Measurements from ENCODE around the gene RAD50.
"Not testable (repeated sequence)": the region's sequence is repeated elsewhere in the genome, so short reads cannot be mapped to it uniquely, and the experiment has no call there.

RAD50 gene

DNA sequence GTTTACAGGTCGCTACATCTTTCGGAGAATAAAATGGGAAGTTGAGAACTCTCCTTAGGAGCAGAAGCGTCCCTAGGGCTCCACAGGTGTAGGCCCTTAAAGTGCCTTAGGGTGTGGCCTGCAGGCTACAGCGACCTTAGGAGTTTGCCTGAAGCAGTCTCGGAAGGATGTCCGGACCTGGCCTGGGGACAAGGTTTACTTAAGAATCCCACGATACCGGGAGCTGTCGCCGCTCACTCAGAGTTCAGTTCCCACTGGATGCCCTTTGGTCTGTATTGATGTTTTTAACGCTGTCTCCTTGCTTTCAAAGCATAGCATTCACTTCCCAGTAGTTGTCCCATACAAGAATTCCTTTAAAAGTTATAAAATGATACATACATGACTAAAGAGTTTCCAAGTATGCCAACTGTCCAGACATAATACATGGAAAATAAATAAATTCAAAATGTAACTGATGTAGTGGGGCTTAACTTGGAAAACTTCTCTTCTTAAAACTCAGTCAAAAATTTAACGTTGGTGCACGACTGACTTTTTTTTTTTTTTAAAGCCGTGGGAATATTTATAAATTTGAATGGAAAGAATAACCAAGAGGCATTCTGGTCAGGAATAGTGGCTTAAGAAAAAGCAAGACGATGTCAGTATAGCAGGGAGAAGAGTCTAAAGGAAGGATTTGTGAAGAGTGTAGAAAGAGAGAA lies 848 bp downstream of the RAD50 start:
- peak; percentile 50 for DNase-seq (ENCODE audit: low spot score)

DNA sequence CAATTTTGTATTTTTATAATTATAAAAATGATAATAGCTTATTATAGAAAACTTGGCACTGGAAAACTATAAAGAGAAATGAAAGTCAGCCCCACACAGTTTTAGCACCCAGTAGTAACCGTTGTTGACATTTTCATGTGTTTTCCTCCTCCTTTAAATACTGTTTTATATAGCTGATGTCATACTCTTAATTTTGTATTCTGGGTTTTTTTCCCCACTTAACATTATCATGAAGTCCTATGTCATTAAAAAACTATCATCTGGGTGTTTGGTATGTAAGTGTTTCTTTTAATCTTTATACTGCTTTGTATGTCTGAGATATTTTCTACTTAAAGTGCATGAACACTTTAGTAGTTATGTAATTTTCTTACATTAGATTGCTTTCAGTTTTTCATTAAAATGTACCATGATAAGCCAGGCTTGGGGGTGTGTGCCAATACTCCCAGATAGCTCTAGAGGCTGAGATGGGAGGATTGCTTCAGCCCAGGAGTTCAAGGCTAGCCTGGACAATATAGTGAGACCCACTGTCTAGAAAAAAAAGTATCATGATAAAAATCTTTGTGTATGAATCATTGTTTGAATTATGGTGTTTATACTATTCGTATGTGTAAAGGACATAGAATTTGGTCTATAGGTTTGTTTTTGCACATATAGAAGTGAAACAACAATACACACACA lies 2.7 kb downstream of the RAD50 start:
- no peak for DNase-seq (ENCODE audit: low spot score)

DNA sequence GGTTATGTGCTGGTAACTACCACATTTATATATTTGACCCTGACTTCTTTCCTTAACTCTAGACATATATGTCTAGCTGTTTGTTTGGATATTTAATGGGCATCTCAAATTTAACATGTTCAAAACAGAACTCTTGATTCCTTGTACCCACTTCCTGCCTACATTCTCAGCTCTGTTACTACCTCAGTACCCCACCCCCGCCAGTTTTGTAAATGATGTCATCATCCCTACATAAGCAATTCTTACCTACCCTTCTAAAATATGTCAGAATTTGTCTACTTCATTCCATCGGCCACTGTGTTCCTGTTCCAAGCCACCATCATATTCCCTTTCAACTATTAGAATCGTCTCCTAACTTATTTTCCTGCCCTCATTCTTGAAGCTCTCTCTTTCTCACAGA lies 4.8 kb downstream of the RAD50 start:
- no peak for DNase-seq (ENCODE audit: low spot score)

DNA sequence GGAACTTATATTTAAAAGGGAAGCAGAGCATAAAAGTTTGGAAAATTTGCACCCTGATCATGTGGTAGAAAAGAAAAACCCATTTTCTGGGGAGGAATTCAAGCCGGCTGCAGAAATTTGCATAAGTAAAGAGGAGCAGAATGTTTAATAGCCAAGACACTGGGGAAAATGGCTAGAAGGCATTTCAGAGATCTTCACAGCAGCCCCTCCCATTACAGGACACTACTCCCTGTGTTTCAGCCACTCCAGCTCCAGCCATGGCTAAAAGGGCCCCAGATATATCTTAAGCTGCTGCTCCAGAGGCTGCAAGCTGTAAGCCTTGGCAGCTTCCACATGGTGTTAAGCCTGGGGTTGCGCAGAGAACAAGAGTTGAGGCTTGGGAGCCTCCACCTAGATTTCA lies 7.8 kb downstream of the RAD50 start:
- DNase-seq (ENCODE audit: low spot score) = not testable (repeated sequence)

DNA sequence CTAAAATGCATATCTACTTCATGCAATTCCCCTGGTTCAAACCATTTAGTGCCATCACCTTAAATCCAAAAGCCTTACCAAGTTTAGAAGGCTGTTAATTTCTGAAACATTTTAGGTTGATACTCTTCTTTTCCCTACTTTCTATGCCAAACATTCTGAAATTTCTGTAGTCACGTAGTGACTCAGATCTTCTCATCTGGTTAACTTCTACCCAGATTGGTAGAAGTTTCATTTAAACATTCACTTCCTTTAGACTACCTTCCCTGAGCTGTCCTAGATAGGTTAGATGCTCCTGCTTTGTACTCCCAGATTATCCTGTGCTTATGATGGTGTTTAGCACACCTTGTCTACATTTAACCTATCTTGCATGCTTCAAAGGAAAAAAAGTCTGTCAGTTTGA lies 9.9 kb downstream of the RAD50 start:
- DNase-seq (ENCODE audit: low spot score) = no peak

DNA sequence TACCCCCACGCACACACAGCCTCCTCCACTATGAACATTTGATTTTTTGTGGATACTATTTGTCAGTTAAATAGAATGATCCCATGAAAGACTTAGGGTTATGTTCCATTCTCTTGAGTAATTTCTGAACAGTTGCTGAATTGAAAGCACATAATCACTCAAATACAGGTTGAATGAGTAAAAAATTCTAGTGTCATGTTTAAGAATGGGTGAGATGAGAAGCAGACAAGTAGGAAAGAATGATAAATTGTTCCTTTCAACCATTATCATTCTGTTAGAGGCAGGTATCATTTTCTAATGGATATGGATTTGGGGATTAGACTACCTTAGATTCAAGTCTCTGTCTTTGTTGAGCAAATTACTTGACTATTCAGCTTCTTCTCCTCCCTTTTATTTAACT lies 19.3 kb downstream of the RAD50 start:
- no peak for DNase-seq (ENCODE audit: low spot score)

DNA sequence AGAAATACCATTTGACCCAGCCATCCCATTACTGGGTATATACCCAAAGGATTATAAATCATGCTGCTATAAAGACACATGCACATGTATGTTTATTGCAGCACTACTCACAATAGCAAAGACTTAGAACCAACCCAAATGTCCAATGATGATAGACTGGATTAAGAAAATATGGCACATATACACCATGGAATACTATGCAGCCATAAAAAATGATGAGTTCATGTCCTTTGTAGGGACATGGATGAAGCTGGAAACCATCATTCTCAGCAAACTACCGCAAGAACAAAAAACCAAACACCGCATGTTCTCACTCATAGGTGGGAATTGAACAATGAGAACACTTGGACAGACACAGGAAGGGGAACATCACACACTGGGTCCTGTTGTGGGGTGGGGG lies 27.8 kb downstream of the RAD50 start:
- not testable (repeated sequence) for DNase-seq (ENCODE audit: low spot score)

DNA sequence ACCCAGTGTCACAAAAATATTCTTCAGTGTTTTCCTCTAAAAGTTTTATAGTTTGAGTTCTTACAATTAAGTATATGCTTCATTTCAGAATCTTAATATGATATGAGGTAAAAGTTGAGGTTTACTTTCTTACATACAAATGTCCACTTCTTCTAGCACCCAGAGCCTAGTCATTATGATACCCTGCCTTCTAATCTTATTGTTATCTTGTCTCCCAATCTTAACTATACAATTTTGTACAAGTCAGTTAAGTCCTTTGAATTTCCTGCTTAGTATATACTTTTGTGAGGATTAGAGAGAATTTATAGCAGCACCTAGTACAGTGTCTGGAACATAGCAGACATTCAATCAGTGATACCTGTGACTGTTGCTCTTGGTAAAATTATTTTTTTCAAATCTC lies 29.3 kb downstream of the RAD50 start:
- no peak for DNase-seq (ENCODE audit: low spot score)

DNA sequence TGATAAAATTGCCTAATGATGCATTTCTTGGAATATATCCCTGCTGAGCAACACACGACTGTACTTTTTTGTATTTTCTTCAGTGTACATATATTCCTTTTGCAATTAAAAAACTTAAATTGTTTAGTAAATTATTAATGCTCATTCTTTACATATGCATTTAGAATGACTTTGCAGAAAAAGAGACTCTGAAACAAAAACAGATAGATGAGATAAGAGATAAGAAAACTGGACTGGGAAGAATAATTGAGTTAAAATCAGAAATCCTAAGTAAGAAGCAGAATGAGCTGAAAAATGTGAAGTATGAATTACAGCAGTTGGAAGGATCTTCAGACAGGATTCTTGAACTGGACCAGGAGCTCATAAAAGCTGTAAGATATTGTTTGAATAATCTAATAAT lies 32.7 kb downstream of the RAD50 start:
- DNase-seq (ENCODE audit: low spot score) = no peak

DNA sequence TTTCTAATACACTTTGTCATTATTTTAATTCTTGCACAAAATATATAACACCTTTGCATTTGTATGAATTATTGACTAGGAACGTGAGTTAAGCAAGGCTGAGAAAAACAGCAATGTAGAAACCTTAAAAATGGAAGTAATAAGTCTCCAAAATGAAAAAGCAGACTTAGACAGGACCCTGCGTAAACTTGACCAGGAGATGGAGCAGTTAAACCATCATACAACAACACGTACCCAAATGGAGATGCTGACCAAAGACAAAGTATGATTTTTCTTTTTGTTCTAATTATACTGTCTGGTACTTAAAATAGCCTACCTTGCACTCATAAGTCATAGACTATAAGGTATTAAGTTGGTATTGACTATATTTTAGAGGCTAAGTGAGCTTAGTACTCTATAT lies 34.4 kb downstream of the RAD50 start:
- DNase-seq (ENCODE audit: low spot score) = peak; percentile 48

DNA sequence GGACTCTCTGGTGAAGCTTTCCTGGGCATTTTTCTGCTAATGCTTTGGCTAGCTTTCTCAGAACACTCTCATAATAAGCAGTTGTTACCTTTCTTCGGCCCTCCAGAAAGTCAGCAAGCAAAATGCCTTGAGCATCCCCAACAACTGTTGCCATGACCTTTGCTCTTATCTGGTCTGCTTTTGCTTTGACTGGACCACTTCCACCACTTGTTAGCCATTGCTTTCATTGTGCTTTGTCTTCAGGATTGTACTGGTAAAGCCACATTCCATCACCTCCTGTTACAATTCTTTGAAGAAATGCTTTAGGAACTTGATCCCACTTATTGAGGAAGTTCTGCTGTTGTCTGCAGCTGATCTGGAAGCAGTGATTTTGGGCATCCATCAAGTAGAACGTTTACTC lies 35.7 kb downstream of the RAD50 start:
- DNase-seq (ENCODE audit: low spot score) = no peak

DNA sequence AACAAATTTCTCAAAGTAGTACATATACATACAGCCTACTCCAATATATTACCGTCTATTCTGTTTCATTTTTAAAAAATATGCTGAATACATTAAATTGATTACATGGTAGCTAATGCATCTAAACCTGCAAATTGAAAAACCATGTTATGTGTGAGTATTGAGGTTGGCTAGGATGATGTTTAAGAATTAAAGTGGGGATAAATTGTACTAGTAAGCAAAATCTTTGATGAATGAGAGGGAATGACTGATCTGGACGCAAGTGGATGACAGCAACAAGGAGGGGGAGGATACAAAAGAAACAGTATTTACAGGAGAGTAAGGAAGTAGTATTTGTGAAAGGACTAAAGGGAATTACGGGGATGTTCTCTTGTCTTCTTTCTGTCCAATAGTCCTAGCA lies 37.4 kb downstream of the RAD50 start:
- DNase-seq (ENCODE audit: low spot score) = no peak

DNA sequence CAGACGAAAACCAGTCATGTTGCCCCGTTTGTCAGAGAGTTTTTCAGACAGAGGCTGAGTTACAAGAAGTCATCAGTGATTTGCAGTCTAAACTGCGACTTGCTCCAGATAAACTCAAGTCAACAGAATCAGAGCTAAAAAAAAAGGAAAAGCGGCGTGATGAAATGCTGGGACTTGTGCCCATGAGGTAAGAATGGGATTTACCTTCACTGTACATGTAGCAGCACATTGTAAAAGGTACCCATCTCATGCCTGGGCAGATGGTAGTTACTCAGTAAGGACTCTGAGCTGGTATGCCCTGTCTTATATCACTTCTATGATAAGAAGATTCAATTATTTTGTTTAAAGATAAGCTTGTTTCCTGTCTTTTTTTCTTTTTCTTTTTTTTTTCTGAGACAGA lies 38.8 kb downstream of the RAD50 start:
- DNase-seq (ENCODE audit: low spot score) = no peak

DNA sequence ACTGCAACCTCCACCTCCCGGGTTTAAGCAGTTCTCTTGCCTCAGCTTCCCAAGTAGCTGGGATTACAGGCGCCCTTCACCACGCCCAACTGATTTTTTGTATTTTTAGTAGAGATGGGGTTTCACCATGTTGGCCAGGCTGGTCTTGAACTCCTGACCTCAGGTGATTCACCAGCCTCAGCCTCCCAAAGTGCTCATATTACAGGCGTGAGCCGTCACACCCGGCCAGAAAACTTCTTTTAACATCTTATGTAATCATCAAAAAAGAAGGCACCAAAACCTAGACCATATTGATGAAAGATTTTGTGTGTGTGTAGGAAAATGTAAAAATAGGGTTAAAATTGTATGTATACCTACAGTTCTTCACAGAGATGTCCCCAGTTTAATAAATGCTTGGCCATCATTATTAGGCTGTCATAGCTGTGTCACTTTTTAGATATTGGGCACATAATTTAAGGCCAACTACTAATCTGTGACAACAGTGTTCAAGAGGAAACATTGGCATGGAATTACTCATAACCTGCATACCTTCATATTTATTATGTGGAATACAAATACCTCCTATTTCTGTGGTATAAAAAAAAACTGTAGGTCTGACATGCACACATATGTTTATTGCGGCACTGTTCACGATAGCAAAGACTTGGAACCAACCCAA lies 44.4 kb downstream of the RAD50 start:
- DNase-seq (ENCODE audit: low spot score) = no peak

DNA sequence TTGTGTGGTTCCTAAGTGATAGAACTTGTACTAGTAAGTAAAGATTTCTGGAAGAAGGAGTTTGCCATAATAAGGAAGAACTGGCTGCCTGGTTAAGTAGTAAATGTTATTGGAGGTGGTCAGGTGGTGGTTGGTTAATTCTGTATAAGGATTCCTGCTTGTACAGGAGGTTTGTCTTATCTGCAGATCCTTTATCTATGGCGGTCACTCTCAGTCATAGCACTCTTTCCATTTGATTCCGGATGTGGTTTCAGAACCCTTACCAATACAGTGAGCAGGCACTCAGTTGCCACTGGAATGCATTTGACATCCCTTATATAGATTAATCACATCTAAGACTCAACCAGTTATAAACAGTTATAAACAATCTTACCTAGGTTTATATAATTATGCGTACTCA lies 50.3 kb downstream of the RAD50 start:
- DNase-seq (ENCODE audit: low spot score) = no peak

DNA sequence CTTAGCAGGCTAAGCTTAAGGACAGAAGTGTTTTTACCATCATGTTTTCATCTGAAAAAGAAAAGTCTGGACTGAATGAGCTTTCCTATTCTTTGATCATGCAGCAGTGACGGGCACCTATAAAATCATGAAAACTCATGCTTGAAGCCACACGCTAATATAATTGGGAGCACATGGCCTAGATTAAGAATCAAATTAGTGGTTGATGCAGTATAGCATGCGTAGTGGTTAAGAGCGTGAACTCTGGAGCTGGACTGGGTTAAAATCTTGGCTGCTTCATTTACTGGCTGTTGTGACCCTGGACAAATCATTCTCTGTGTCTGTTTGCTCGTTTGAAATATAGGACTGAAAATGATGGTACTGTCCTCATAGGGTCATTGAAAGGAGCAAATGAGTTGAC lies 51.3 kb downstream of the RAD50 start:
- DNase-seq (ENCODE audit: low spot score) = no peak

DNA sequence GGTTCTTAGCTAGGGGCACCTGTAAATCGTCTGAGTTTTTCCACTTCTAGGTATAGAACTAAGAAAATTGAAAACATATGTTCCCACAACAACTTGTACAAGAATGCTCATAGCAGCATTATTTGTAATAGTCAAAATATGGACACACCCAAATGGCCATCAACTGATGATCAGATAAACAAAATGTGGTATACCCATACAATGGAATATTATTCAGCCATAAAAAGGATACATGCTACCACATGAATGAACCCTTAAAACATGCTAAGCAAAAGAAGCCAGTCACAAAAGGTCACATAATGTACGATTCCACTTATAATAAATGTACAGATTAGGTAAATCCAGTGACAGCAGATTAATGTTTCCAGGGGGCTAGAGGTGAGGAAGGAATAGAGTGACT lies 55.2 kb downstream of the RAD50 start:
- no peak for DNase-seq (ENCODE audit: low spot score)

DNA sequence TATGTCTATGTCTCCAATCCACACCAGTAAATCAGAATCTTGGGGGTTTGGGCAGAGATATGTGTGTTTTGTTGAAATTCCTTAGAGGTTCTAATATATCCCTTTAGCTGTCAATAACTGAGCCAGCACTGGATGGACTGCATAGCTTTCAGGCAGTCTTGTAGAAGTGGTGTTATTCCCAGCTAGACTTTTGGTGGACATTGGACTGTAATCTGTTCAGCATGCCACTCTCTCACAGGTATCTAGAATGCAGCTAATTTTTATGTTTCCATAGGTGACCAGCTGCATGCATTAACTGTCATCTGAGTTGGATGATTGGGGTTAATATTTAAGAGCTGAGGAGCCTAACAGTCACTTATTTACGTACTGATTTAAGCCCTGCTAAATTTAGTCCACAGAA lies 56.1 kb downstream of the RAD50 start:
- DNase-seq (ENCODE audit: low spot score) = no peak

DNA sequence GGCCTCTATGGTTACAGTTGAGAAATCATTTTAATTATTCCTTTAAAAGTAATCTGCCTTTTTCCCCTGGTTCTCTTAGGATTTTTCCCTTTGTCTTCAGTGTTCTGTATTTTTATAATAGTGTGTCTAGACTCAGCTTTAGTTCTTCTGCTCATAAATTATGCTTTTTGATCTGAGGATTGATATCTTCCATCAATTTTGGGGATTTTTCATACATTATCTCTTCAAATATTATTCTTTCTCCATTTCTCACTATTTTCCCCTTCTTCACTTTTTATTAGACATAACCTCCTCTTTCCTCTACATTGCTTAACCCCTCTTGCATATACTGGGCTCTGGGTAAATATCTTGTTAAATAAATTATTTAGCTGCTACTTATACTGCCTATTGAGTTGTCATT lies 64.9 kb downstream of the RAD50 start:
- DNase-seq (ENCODE audit: low spot score) = no peak

DNA sequence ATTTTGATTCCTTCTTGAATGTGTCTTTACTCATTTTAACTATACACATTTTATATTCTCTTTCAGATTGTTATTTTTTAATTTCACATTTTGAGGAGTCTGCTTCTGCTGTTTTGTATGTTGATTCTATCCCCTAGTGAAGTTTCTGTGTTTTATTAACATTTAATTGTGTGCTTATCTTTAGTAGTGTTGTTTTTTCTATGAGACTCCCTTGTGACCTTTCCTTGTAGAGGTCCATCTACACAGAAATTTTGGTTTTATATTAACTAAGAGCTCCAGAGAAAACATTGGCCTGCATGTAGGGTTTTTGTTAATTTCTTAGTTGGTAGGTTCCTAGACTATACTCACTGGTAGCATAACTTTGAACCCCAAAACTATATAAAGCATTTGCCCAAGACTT lies 65.8 kb downstream of the RAD50 start:
- no peak for DNase-seq (ENCODE audit: low spot score)

DNA sequence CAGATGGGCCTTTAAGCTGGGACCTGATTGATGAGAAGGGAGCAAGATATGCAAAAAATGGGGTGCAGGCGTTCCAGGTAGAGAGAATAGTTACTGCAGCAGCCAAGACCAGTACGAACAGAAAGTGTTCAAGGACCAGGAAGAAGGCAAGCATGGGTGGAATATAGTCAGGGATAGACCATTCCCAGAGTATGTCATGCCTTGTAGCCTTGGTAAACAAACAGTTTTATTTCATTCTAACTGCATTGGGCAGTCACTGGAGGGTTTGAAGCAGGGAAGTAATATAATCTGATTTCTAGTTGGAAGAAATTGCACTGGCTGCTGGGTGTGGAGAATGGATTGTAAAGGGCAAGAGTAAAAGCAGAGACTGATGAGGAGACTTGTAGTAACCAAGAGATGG lies 70.7 kb downstream of the RAD50 start:
- DNase-seq (ENCODE audit: low spot score) = no peak

DNA sequence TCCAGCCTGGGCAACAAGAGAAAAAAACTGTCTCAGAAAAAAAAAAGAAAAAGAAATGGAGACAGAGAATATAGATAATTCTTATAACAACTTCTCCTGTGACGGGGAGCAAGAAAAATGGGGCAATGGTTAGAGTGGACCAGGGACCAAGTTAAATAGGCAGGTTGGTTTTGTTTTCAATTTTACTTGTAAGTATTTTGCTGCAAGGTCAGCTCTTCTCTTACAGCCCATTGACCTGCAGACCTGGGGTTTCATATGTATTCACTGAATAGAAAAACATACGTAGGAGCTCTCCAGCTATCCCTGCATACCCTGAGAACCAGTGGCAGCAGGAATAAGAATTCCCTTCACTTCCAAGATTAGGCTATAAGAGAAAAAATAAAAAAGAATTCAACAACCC lies 72.0 kb downstream of the RAD50 start:
- no peak for DNase-seq (ENCODE audit: low spot score)

DNA sequence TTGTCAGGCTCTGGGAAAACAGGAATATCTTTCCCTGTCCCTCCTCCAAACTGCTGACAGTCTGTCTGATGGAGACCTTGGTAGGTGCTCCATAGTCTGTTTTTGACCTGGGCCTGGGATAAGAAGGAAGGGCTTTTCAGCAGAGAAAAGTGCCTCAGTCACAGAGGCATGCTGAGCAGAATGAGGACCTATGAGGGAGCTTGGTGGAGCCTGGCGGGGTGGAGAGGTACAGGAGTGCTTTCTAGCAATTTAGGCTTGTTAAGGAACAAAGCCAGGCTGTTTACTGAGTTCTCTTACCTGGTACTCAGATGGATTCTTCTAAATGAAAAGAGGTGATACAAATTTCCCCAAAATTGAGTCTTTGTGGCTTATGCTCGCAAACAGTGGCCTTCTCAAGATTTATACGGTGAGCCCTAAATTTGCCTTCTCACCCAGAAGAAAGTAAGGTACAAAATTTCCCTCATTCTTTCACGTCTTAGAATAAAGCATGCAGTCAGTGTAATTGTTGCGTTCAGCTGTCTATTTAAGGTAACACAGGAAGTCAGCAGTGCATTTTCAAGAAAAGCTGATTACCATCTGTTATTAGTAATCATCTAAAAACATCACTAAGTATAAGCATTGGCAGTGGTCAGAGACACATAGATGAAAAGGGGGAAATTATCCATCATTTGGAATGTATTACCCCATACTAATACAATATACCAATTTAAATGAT lies 72.6 kb downstream of the RAD50 start:
- DNase-seq (ENCODE audit: low spot score) = no peak

All from hematopoietic multipotent progenitor cell treated with erythropoietin and hydrocortisone succinate and interleukin-3 and kit ligand, for 15 days (in vitro differentiated cells).